GM23248 (cell line): ENCODE results near the gene IL21R.

Experiments used
- EZH2 ChIP-seq: fragments of 200-600 bp; sonication (generic); IDR thresholded peaks from 2 replicates; pipeline ENCODE4 v1.6.1; 2018; ENCODE audit warnings: antibody characterized with exemption, mild to moderate bottlenecking; ENCODE audit not compliant: insufficient read depth, poor library complexity, severe bottlenecking
- EZH2phosphoT487 ChIP-seq: fragments of 200-600 bp; sonication (generic); IDR thresholded peaks from 2 replicates; pipeline ENCODE4 v1.6.1; 2018; ENCODE audit warnings: antibody characterized with exemption, moderate library complexity, mild to moderate bottlenecking, low read depth; ENCODE audit not compliant: insufficient read depth

DNA sequence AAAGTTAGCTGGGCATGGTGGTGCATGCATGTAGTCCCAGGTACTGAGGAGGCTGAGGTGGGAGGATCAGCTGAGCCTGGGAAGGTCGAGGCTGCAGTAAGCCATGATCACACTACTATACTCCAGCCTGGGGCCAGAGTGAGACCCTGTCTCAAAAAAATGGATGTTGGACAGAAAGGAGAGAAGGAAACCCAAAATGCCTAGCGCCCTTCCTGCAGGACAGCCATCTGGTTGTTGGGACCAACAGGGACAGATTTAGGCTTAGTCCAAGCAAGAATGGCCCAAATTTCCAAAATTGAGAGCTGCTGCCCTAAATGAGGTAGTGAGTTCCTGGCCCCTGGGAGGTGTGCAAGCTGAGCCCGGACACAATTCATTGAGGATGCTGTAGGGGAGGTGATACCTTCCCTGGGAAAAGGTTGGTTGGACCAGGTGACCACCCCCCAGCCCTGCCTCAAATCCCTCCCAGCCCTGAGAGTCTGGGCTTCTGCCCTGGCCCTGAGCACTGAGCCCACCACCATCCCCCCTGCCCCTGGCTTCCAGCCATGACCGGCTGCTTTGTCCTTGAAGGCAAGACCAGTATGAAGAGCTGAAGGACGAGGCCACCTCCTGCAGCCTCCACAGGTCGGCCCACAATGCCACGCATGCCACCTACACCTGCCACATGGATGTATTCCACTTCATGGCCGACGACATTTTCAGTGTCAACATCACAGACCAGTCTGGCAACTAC lies 35.1 kb downstream of the IL21R start:
- no peak for TF ChIP-seq EZH2
- TF ChIP-seq EZH2phosphoT487 = no peak
